ENCODE measurements around the gene C10orf67. TPM values are rescaled to one million over a fixed set of nuclear protein-coding genes. Genes with fewer than 3 reads are reported as not detected.

The C10orf67 gene
- 0.29 and 0.53 TPM in 2 replicates for total RNA-seq

GRCh38 chr10:23344241-23344841 is at the start of gene C10orf67:
C10orf67 (minus strand) TSS chr10:23344797; CDS start chr10:23344774, 23 bp downstream.

DNA sequence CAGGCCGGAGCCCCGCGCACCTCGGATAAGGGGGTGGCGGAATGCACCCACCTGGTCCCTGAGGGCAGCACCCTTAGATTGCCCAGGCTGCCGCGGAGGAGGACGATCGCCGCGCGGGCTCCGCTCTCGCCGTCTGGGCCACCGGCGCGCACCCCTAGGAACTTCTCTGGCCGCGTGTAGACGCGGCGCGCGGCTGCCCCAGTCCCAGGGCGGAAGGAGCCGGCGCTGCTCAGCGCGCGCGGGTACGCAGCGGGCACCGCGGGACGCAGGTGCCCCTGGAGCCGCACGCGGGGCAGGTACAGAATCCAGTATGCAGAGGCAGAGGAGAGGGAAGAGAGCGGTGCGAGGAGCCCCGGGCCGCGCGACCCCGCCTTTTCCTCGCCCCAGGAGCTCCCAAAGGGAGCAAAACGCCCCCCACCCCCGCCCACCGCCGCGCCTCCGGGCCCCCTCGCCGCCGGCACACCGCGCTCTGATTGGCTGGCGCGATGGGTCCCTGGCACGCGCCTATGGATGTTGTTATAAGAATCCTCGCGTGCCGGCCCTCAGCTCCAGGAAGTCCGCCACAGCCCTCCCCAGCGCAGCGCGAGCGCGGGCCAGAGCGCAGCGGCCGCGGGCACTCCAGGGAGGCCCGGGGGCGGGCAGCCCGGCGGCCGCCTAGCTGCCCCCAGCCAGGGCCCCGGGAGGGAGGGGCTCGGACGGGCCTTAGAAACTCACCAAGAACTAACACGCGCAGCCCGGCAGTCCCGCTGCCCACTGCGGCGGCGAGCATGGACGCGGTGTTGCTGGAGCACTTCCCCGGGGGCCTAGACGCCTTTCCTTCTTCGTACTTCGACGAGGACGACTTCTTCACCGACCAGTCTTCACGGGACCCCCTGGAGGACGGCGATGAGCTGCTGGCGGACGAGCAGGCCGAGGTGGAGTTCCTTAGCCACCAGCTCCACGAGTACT is 152.6 kb downstream of the C10orf67 start, which contains the start of gene PTF1A:
Gene PTF1A (plus strand): TSS at position 549 of the 948 bp plus-strand sequence. CDS start 219 bp downstream, at position 768.

Other genes starting within 250 kb of the C10orf67 start
- gene MSRB2, start 249.2 kb downstream of the C10orf67 start, total RNA-seq: 30.3 and 33.5 TPM in 2 replicates
- not detected in 2 replicates for gene PTF1A, start 152.5 kb downstream of the C10orf67 start, total RNA-seq
- 2.6 and 4.3 TPM in 2 replicates for gene OTUD1, start 94.3 kb upstream of the C10orf67 start, total RNA-seq

Measured in myometrial cell (primary cell).